CD14-positive monocyte (primary cell): ENCODE data around the gene ABCG8. TPM values are rescaled to one million over a fixed set of nuclear protein-coding genes. Genes with fewer than 3 reads are reported as not detected.

ENCODE experiments used
- DNase-seq, 3 donors: peaks; one replicate each; pipeline ENCODE4 v3.0.0-alpha.2; 2011 to 2022
- H2AFZ ChIP-seq: 2 replicates; pipeline ENCODE4 v1.6.0; 2012; ENCODE audit warnings: mild to moderate bottlenecking, low read depth, low read length, inconsistent platforms; ENCODE audit not compliant: insufficient read depth, poor library complexity, severe bottlenecking
- H3K27ac ChIP-seq, 2 donors: 1 replicate in 1 of 2; 2 replicates in 1 of 2; pipeline ENCODE4 v1.5.1; 2012 to 2013; ENCODE audit warnings: low read length in 2 of 2, control low read depth in 1 of 2, inconsistent platforms in 1 of 2, low read depth in 1 of 2, mild to moderate bottlenecking in 1 of 2
- H3K27me3 ChIP-seq, 2 donors: one replicate each; pipeline versions ENCODE4 v1.6.0 to v1.6.1; 2011 to 2013; ENCODE audit warnings: low read length in 2 of 2; ENCODE audit not compliant: control insufficient read depth in 2 of 2, insufficient read depth in 2 of 2
- H3K36me3 ChIP-seq, 2 donors: replicated peaks in 1 of 2; 1 replicate in 1 of 2; 2 replicates in 1 of 2; pipeline versions ENCODE4 v1.5.1 to v1.6.1; 2012 to 2013; ENCODE audit warnings: low read length in 2 of 2, control low read depth in 1 of 2, inconsistent platforms in 1 of 2, mild to moderate bottlenecking in 1 of 2; ENCODE audit not compliant: insufficient read depth in 2 of 2, control insufficient read depth in 1 of 2
- H3K4me1 ChIP-seq, 2 donors: 1 replicate in 1 of 2; 2 replicates in 1 of 2; pipeline versions ENCODE4 v1.5.1 to v1.6.1; 2012 to 2013; ENCODE audit warnings: low read length in 2 of 2, control low read depth in 1 of 2, inconsistent platforms in 1 of 2, mild to moderate bottlenecking in 1 of 2, moderate library complexity in 1 of 2; ENCODE audit not compliant: insufficient read depth in 2 of 2, control insufficient read depth in 1 of 2
- H3K4me2 ChIP-seq: replicated peaks from 2 replicates; pipeline ENCODE3; 2012; ENCODE audit warnings: low read length, moderate library complexity, mild to moderate bottlenecking; ENCODE audit not compliant: poor library complexity, severe bottlenecking; ENCODE audit errors: extremely low read depth
- H3K4me3 ChIP-seq, 3 experiments: fragments of 200-600 bp in 1 of 3; sonication (generic) in 1 of 3; replicated peaks in 1 of 3; 1 replicate in 2 of 3; 2 replicates in 1 of 3; pipeline ENCODE4 v1.5.1; 2011 to 2013; ENCODE audit warnings: low read length in 3 of 3, mild to moderate bottlenecking in 3 of 3, control low read depth in 2 of 3, low read depth in 2 of 3, inconsistent platforms in 1 of 3, moderate library complexity in 1 of 3
- H3K79me2 ChIP-seq: 2 replicates; pipeline ENCODE4 v1.6.0; 2012; ENCODE audit warnings: mild to moderate bottlenecking, control low read depth, inconsistent platforms, low read length, moderate library complexity; ENCODE audit not compliant: insufficient read depth
- H3K9ac ChIP-seq: 2 replicates; pipeline ENCODE4 v1.6.0; 2017; ENCODE audit warnings: low read length, mild to moderate bottlenecking; ENCODE audit not compliant: insufficient read depth, poor library complexity, severe bottlenecking
- H3K9me3 ChIP-seq, 2 donors: replicated peaks in 1 of 2; 1 replicate in 1 of 2; 2 replicates in 1 of 2; pipeline versions ENCODE4 v1.5.1 to v1.6.1; 2012 to 2013; ENCODE audit warnings: low read length in 2 of 2, control low read depth in 1 of 2; ENCODE audit not compliant: control insufficient read depth in 1 of 2, insufficient read depth in 1 of 2
- H4K20me1 ChIP-seq: 2 replicates; pipeline ENCODE4 v1.6.0; 2012; ENCODE audit warnings: mild to moderate bottlenecking, low read length, control low read depth, moderate library complexity; ENCODE audit not compliant: insufficient read depth
- H3K27ac Mint-ChIP-seq, 7 donors: one replicate each; pipeline ENCODE4 v1.8.0; 2020; ENCODE audit warnings: mild to moderate bottlenecking in 7 of 7, mixed read lengths in 7 of 7, moderate library complexity in 6 of 7, inconsistent platforms in 2 of 7
- H3K27me3 Mint-ChIP-seq, 3 donors: one replicate each; pipeline ENCODE4 v1.8.0; 2021 to 2022; ENCODE audit warnings: low read depth in 3 of 3, mild to moderate bottlenecking in 3 of 3, mixed read lengths in 3 of 3, moderate library complexity in 3 of 3, inconsistent platforms in 1 of 3
- H3K36me3 Mint-ChIP-seq, 2 donors: one replicate each; pipeline ENCODE4 v1.8.0; 2020; ENCODE audit warnings: mixed read lengths in 2 of 2, inconsistent platforms in 1 of 2, mild to moderate bottlenecking in 1 of 2
- H3K4me1 Mint-ChIP-seq: one replicate; pipeline ENCODE4 v1.8.0; 2020; ENCODE audit warnings: mild to moderate bottlenecking, mixed read lengths
- H3K4me3 Mint-ChIP-seq, 2 donors: one replicate each; pipeline ENCODE4 v1.8.0; 2020; ENCODE audit warnings: mild to moderate bottlenecking in 2 of 2, mixed read lengths in 2 of 2, moderate library complexity in 1 of 2
- H3K9me3 Mint-ChIP-seq, 7 donors: one replicate each; pipeline ENCODE4 v1.8.0; 2020 to 2022; ENCODE audit warnings: mixed read lengths in 7 of 7, mild to moderate bottlenecking in 6 of 7, moderate library complexity in 6 of 7, inconsistent platforms in 2 of 7
- WGBS: methylation state at CpG from one replicate; pipeline ENCODE4 v1.1.5; 2013; ENCODE audit warnings: missing lambda C conversion rate; ENCODE audit not compliant: insufficient coverage; 5-methylcytosine and 5-hydroxymethylcytosine counted together
- intact Hi-C, 2 donors: fragments of 100-400 bp; cut with micrococcal nuclease; formaldehyde crosslinking; loops; one replicate each; pipeline versions ENCODE4 v1.15.0 to v1.15.1; 2023
- polyA plus RNA-seq, 3 donors: library from polyadenylated mRNA; depleted of rRNA in 1 of 3; unstranded in 2 of 3; stranded (reverse) in 1 of 3; fragments of 300-500 nt in 2 of 3; fragments of >200 nt in 1 of 3; fragmentation: Illumina TruSeq in 2 of 3; gene quantifications; 1 replicate in 2 of 3; 2 replicates in 1 of 3; pipeline ENCODE4 v1.2.3, GENCODE V29; 2012 to 2021
- TF ChIP-seq, protein P1 (sequence below): fragments of 200-600 bp; IDR thresholded peaks from one replicate; pipeline ENCODE4 v1.8.0; 2022; ENCODE audit warnings: antibody characterized with exemption, mild to moderate bottlenecking

Gene ABCG8
- polyA plus RNA-seq, 3 donors, result not detected

DNA sequence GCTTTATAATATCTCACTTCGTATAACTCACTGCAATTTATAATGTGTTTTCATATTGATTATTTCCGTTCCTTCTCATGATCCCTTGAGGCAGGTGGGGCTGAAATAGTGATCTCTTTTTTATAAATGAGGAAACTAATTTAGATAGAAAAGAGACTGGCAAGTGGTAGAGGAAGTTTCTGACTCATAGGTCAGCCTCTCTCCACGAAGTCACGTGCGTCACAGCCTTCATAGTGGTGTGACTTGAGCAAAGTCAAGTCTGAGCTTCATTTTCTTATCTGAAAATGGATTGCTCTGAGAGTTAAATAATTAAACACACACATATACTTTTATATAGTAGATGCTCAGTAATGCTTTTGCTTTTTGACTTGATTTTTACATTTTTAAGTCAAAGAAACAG lies 20.0 kb upstream of the ABCG8 start:
- no peak overlapping the region for H3K4me3 Mint-ChIP-seq
- intact Hi-C loops, result no loop called here
- H3K27ac Mint-ChIP-seq, result no peak overlapping the region
- DNase-seq, result peak; percentile 44 to 73 (median 59)
- Histone ChIP-seq H4K20me1 (no peaks in the 10 kb centered on the region), H3K9ac (no peak overlapping the region), H3K4me1 (no peaks in the 10 kb centered on the region), H3K27ac (no peak overlapping the region), H2AFZ (peak overlapping the region; percentile 27), H3K79me2 (no peaks in the 10 kb centered on the region), H3K4me2 (no peak overlapping the region), H3K27me3 (no peaks in the 10 kb centered on the region), H3K4me3 (no peak overlapping the region), H3K9me3 (no peaks in the 10 kb centered on the region), H3K36me3 (no peaks in the 10 kb centered on the region)
- H3K27me3 Mint-ChIP-seq, result peaks cover 10 to 11% (median 11%) of the 10 kb centered on the region in 3 donors
- H3K9me3 Mint-ChIP-seq, result peaks cover 0 to 2% (median 0%) of the 10 kb centered on the region in 7 donors
- H3K4me1 Mint-ChIP-seq, result peaks cover 11% of the 10 kb centered on the region
- TF ChIP-seq, protein P1, sequence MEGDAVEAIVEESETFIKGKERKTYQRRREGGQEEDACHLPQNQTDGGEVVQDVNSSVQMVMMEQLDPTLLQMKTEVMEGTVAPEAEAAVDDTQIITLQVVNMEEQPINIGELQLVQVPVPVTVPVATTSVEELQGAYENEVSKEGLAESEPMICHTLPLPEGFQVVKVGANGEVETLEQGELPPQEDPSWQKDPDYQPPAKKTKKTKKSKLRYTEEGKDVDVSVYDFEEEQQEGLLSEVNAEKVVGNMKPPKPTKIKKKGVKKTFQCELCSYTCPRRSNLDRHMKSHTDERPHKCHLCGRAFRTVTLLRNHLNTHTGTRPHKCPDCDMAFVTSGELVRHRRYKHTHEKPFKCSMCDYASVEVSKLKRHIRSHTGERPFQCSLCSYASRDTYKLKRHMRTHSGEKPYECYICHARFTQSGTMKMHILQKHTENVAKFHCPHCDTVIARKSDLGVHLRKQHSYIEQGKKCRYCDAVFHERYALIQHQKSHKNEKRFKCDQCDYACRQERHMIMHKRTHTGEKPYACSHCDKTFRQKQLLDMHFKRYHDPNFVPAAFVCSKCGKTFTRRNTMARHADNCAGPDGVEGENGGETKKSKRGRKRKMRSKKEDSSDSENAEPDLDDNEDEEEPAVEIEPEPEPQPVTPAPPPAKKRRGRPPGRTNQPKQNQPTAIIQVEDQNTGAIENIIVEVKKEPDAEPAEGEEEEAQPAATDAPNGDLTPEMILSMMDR, result no peak
- H3K36me3 Mint-ChIP-seq, result no peaks in the 10 kb centered on the region
- no CpG with 5 or more reads among the region's 5 CpGs for WGBS

DNA sequence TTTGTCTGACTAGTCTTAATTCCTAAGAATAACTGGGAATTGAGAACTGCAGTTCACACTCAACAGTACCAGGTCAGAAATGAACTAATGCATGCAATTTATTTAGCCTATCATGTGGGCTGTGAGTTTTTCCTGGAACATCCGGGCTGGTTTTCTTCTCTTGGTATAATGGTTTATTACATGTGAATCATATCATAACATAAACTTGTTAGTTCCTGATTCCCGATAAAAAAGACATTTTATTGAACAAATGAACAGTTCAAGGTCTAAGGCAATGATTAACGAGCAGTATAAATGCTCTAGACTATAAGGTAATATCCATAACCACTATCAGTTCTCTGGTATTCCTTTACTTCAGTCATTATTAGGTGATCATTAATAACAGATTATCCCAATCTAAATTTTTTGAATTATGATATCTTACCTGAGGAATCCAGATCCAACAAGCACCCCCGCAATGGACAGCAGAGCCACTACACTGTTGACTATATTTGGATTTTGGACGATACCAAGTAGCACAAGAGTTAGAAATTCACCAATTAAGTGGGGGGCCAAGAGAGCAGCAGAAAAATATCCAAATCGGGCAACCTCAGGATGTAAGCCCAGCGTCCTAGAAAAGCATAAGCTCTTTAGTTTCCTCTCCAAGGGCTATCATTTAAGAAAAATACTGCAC lies 19.1 kb upstream of the ABCG8 start:
- H3K27me3 ChIP-seq, result no peaks in the 10 kb centered on the region
- Mint-ChIP-seq H3K9me3 (peaks cover 0 to 2% (median 0%) of the 10 kb centered on the region in 7 donors), H3K4me3 (no peak overlapping the region), H3K36me3 (no peaks in the 10 kb centered on the region), H3K4me1 (peaks cover 11% of the 10 kb centered on the region), H3K27ac (no peak overlapping the region), H3K27me3 (peaks cover 10 to 12% (median 12%) of the 10 kb centered on the region in 3 donors)
- intact Hi-C loops, result no loop called here
- WGBS, result 94% methylated on average over 2 of the region's 7 CpGs
- H3K4me1 ChIP-seq, result no peaks in the 10 kb centered on the region
- H2AFZ ChIP-seq, result no peak overlapping the region
- no peaks in the 10 kb centered on the region for H3K79me2 ChIP-seq
- no peak overlapping the region for H3K4me2 ChIP-seq
- no peaks in the 10 kb centered on the region for H4K20me1 ChIP-seq
- no peaks in the 10 kb centered on the region for H3K36me3 ChIP-seq
- H3K9ac ChIP-seq, result no peak overlapping the region
- DNase-seq, result no peak
- TF ChIP-seq, protein P1, result no peak
- no peak overlapping the region for H3K4me3 ChIP-seq
- H3K27ac ChIP-seq, result no peak overlapping the region
- no peaks in the 10 kb centered on the region for H3K9me3 ChIP-seq
